Stimulated activated CD4-positive, alpha-beta T cell treated with anti-CD3 and anti-CD28 coated beads, Interleukin-2, amount 100 ng/mL, for 4 hours (primary cell): ENCODE data around the gene CST6.
A peak's percentile ranks its signal among the peaks of the same experiment; 100 is the strongest.
"Not testable (repeated sequence)": the region's sequence is repeated elsewhere in the genome, so short reads cannot be mapped to it uniquely, and the experiment has no call there.

Experiments used
- DNase-seq: peaks from one replicate; pipeline ENCODE4 v3.0.0-alpha.2; 2020; ENCODE audit warnings: low read depth

The CST6 gene

GRCh38 chr11:65987336-65987735 lies 24.5 kb upstream of the CST6 start:
- no peak for DNase-seq

DNA sequence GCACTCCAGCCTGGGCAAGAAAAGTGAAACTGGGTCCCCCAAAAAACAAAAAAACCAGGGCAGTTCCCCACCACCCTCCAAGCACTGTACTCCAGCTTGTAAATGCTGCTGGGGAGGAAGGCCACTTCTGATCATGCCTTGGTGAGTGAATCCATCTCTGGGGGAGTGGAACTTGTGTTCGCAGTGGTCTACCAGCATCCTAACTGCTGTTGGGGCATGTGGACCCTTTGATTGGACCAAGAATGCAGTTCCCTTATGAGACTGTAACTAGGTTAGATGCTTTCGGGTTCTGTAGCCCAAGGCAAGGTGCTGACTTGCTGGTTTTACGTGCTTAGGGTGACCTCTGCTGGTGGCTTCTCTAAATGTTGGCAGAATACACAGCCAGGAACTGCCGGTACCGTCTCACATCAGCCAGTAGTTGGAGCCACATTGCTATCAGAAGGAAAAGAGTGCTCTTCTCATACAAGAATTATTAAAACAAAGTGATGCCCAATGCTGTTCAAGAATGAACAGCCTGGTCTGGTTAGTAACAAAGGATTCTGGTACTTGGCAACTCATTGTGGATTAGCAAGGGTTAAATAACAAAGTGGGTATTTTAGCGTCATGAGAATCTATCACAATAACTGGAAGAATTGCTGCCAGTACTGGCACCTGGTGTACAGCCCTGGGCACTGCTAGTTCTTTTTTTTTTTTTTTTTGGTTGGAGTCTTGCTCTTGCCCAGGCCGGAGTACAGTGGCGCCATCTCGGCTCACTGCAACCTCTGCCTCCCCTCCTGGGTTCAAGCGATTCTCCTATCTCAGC lies 22.8 kb upstream of the CST6 start:
- peak; percentile 87 for DNase-seq

- DNase-seq, result no peak
Observed at GRCh38 chr11:65992056-65992455, 19.8 kb upstream of the CST6 start.

- DNase-seq, result no peak
Observed at GRCh38 chr11:65997286-65997685, 14.5 kb upstream of the CST6 start.

GRCh38 chr11:66001942-66002647 lies 9.7 kb upstream of the CST6 start, which contains the start of the genes BANF1 and EIF1AD:
TSS of gene BANF1 (plus strand) at chr11:66002503. CDS start at chr11:66003251, 748 bp downstream.
TSS of gene EIF1AD (minus strand) at chr11:66002157. CDS start at chr11:66000389, 1,768 bp downstream.
- DNase-seq, result peak; percentile 87

GRCh38 chr11:66002648-66003225 lies 9.1 kb upstream of the CST6 start:
- peak; percentile 61 for DNase-seq

DNA sequence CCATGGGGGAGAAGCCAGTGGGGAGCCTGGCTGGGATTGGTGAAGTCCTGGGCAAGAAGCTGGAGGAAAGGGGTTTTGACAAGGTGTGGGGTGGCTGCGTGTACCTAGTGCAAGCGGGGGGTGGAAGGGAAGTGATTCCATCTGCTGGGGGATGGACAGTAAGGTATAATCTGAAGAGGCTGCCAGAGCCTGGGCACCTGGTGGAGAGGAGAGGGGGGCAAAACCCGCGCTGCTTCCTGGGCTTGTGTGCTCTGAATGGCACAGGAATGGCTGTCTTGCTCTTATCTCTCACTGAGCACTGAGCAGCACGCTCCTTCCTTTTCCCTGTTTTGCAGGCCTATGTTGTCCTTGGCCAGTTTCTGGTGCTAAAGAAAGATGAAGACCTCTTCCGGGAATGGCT lies 8.5 kb upstream of the CST6 start:
- DNase-seq, result no peak

- DNase-seq, result no peak
Observed at GRCh38 chr11:66004186-66004585, 7.6 kb upstream of the CST6 start.

DNA sequence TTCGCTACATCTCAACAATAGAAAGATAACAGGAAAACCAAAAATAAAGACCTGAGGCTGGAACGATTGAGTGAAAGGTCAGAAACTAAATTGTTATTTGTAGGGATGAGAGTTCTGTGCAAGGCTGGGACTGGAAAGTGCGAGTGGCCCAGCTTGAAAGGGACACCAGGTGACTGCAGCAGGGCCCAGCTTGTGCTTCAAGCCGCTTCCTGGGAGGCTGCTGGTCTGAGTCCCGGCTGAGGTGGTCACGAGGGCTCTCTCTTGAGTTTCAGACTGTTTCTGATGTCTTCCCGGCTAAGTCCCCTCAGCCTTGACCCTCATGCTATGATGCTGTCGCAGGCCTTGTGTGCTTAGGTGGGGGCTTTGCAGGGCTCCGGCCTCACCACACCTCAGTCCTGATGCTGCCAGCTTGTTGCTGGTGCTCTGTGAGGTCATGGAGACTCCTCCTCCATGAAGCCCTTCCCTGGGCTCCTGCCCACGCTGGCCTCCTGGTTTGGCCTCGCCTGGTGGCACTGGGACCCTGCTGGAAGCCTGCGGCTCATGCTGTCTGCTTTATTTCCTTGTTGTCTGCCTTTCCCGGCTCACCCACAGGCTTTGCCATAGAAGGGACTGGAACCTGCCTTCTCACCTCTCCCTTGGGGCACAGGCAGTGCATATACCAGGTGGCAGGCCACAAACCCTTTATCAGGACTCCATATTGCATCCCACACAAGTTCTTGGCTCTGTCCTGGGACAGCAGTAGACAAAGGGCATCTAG lies 5.5 kb upstream of the CST6 start:
- DNase-seq, result no peak

DNA sequence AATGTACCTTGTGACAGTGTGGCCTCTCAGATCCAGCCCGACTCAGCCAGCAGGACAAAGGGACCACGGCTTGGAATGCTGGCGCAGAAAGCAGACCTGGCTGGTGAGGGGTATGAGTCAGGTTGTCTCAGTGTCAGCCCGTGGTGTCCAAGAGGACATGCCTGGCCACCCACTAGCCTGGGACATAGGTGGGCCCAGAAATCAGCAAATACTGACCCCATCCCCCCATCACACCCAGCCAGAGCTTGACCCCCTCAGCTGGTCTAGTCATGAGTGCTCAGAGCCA lies 5.0 kb upstream of the CST6 start:
- no peak for DNase-seq

- no peak for DNase-seq
Observed at GRCh38 chr11:66007201-66007634, 4.6 kb upstream of the CST6 start.

GRCh38 chr11:66008095-66008467 lies 3.7 kb upstream of the CST6 start:
- no peak for DNase-seq

DNA sequence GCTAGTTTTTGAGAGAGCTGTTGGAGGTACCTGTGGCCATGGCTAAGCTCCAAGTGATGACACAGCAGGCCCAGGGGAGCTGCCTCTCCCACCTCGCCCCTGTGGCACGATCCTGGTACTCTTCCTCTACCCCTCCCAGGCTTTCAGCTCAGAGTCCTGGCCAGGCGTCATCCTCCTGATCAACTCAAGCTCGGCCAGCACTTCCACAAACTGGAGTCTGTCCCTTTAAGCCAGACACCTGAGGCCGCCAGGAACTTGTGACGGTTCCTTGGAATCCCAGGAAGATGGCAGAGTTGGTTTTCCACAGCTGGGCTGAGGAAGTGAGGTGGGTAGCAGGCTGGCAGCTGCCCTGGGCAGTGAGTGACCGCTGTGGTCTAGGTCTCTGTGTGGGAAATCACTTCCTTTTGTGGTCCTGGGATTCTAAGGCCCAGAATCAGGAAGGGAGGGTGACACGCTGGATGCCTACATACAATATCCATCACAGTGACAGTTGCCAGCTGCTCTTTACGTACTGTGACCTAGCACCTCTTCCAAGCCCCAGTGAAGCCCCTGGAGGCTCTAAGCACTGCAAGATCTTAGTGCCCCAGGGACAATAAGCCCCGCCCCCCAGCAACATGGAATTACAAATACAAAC lies 3.2 kb upstream of the CST6 start:
- DNase-seq, result no peak

GRCh38 chr11:66010036-66010435 lies 1.8 kb upstream of the CST6 start:
- not testable (repeated sequence) for DNase-seq

DNA sequence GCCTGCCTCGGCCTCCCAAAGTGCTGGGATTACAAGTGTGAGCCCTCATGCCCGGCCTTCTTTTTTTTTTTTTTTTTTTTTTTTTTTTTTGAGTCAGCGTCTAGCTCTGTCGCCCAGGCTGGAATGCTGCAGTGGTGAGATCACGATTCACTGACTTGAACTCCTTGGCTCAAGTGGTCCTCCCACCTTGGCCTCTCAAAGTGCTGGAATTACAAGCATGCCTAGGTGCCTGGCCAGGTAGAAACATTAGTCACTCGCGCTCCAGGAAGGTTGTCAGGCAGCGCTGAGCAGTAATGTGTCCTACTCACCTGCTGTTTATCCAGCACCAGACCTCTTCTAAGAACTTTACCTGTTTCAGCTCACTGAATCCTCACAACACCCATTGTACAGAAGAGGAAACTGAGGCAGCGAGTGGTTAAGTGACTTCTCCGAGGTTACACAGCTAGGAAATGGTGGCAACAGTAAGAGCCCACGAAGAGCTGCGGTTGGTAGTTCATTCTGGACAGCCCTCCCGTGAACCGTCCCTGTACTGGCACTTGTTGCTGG lies 496 bp upstream of the CST6 start:
- no peak for DNase-seq

DNA sequence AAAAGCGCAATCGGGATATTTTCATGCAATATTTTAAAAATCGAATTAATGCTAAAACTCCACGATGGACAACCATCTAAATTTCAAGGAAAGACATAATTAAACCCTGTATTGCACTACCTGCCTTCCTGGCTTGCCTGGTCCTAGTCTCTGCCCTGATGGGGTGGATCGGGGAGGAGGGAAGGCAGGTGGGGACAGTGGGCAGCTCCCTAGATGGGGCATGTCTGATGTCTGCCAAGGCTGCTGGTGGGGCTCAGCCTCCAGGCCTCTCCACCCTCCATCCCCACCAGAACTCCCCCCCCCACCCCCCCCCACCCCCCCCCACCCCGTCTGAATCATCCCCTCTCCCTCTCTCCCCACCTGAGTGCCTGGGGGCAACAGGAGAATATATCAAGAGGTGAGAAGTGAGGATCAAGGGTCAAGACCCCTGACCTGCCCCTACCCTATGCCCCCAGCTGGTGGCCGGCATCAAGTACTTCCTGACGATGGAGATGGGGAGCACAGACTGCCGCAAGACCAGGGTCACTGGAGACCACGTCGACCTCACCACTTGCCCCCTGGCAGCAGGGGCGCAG lies 650 bp downstream of the CST6 start:
- DNase-seq, result no peak

- no peak for DNase-seq
Observed at GRCh38 chr11:66012946-66013761, 1.3 kb downstream of the CST6 start.

DNA sequence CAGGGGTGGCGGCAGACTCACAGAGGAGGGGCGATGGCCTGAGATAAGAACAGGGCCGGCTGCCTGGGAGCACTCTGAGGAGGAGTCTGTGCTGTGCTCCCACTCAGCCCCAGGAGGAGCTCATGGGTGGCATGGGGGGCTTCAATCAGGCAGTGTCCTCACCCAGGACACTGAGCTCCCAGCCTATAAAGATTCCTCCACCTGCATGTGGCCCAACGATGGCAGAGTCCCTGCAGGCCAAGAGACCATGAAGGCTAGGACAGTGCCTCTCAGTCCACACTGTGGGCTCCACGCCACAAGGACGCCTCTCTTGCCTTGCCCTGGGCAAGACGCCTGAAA lies 1.9 kb downstream of the CST6 start:
- no peak for DNase-seq

- DNase-seq, result no peak
Observed at GRCh38 chr11:66014804-66015453, 3.1 kb downstream of the CST6 start.

DNA sequence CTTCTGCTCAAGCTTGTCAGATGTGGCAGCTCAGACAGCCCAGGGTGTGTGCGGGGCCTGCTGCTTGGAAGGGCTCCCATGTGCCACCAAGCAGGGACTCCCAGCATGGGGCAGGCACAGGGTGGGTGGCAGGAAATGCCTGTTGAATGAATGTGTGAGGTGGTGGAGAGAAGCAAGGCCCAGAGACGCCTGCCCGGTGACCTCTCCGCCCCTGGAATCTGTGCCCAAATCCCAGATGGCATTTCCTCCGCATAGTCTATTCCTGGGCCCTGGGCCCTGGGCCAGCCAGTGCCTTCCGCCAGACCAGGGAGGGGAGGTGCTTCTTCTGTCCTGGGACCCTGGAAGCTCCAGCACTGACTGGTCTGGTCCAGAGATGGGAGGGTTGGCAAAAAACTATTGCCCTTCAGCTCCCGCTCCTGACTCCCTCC lies 3.7 kb downstream of the CST6 start:
- no peak for DNase-seq
